Astrocyte of the cerebellum (primary cell): ENCODE data around the gene AFAP1.
A peak's percentile ranks its signal among the peaks of the same experiment; 100 is the strongest.

Experiments used
- DNase-seq: peaks from one replicate; pipeline ENCODE4 v3.0.0-alpha.2; 2011; ENCODE audit warnings: low read depth
- H3K4me3 ChIP-seq: 2 replicates; pipeline ENCODE4 v1.5.1; 2011; ENCODE audit warnings: mild to moderate bottlenecking, low read depth, low read length, moderate library complexity
- CTCF ChIP-seq: IDR thresholded peaks from 2 replicates; pipeline ENCODE4 v1.5.1; 2012; ENCODE audit warnings: low read length, low read depth, moderate library complexity, mild to moderate bottlenecking; ENCODE audit errors: missing control alignments
- in situ Hi-C: cut with HindIII; loops from 2 replicates; pipeline ENCODE4 v1.10.0; 2017; ENCODE audit warnings: low sequenced_read_pairs

Gene AFAP1

GRCh38 chr4:7878323-7878722 lies 61.3 kb downstream of the AFAP1 start:
- TF ChIP-seq CTCF, result no peak
- in situ Hi-C loops, result no loop called here
- no peak for DNase-seq
- no peak overlapping the region for H3K4me3 ChIP-seq

- in situ Hi-C loops, result no loop called here
- H3K4me3 ChIP-seq, result no peak overlapping the region
- no peak for DNase-seq
- no peak for TF ChIP-seq CTCF
Measured at GRCh38 chr4:7877176-7877575, 62.5 kb downstream of the AFAP1 start.

GRCh38 chr4:7876201-7876875 lies 63.3 kb downstream of the AFAP1 start:
- DNase-seq, result no peak
- in situ Hi-C loops, result no loop called here
- H3K4me3 ChIP-seq, result no peak overlapping the region
- peak; percentile 53 for TF ChIP-seq CTCF

- no peak for DNase-seq
- TF ChIP-seq CTCF, result no peak
- in situ Hi-C loops, result no loop called here
- H3K4me3 ChIP-seq, result no peak overlapping the region
Measured at GRCh38 chr4:7874838-7875237, 64.8 kb downstream of the AFAP1 start.

GRCh38 chr4:7873881-7874280 lies 65.8 kb downstream of the AFAP1 start:
- no peak for TF ChIP-seq CTCF
- in situ Hi-C loops, result no loop called here

GRCh38 chr4:7872264-7872771 lies 67.3 kb downstream of the AFAP1 start:
- no peak overlapping the region for H3K4me3 ChIP-seq
- TF ChIP-seq CTCF, result no peak
- DNase-seq, result peak; percentile 91
- in situ Hi-C loops, result no loop called here

More at GRCh38 chr4:7873881-7874280, 65.8 kb downstream of the AFAP1 start:
- DNase-seq, result no peak
- H3K4me3 ChIP-seq, result no peak overlapping the region

- in situ Hi-C loops, result no loop called here
- no peak for TF ChIP-seq CTCF
- no peak for DNase-seq
- no peak overlapping the region for H3K4me3 ChIP-seq
Measured at GRCh38 chr4:7871356-7871755, 68.3 kb downstream of the AFAP1 start.
